Neuronal stem cell (in vitro differentiated cells): ENCODE data around the gene CLTB.
A peak's percentile ranks its signal among the peaks of the same experiment; 100 is the strongest.

Experiments
- DNase-seq: peaks from one replicate; pipeline ENCODE4 v3.0.0-alpha.2; 2013; ENCODE audit warnings: low spot score
- H2AFZ ChIP-seq: one replicate; pipeline ENCODE4 v1.6.1; 2013; ENCODE audit warnings: mild to moderate bottlenecking, low read length, inconsistent platforms
- H2AK5ac ChIP-seq: 2 replicates; pipeline ENCODE4 v1.6.1; 2013; ENCODE audit warnings: low read depth, mild to moderate bottlenecking, inconsistent platforms, low read length, moderate library complexity, mixed read lengths
- H2BK120ac ChIP-seq: 2 replicates; pipeline ENCODE4 v1.6.1; 2013; ENCODE audit warnings: low read depth, mild to moderate bottlenecking, inconsistent platforms, low read length, moderate library complexity, mixed read lengths
- H2BK12ac ChIP-seq: one replicate; pipeline ENCODE4 v1.6.1; 2013; ENCODE audit warnings: low read length, inconsistent platforms
- H2BK15ac ChIP-seq: 2 replicates; pipeline ENCODE4 v1.6.1; 2013; ENCODE audit warnings: mild to moderate bottlenecking, low read length, inconsistent platforms, mixed read lengths
- H2BK5ac ChIP-seq: one replicate; pipeline ENCODE4 v1.6.1; 2013; ENCODE audit warnings: inconsistent platforms, mild to moderate bottlenecking, low read length, moderate library complexity
- H3K14ac ChIP-seq: one replicate; pipeline ENCODE4 v1.6.1; 2013; ENCODE audit warnings: low read length, inconsistent platforms
- H3K18ac ChIP-seq: 2 replicates; pipeline ENCODE4 v1.6.1; 2013; ENCODE audit warnings: low read length, inconsistent platforms
- H3K23ac ChIP-seq: 2 replicates; pipeline ENCODE4 v1.6.1; 2013; ENCODE audit warnings: low read depth, mild to moderate bottlenecking, mixed read lengths, low read length, inconsistent platforms; ENCODE audit not compliant: poor library complexity
- H3K27ac ChIP-seq: replicated peaks from 3 replicates; pipeline ENCODE4 v1.5.1; 2013; ENCODE audit warnings: low read length, inconsistent platforms
- H3K27me3 ChIP-seq, 3 experiments: 2 replicates each; pipeline ENCODE4 v1.6.1; 2013; ENCODE audit warnings: low read length in 3 of 3, mild to moderate bottlenecking in 2 of 3, inconsistent platforms in 1 of 3, low read depth in 1 of 3, mixed read lengths in 1 of 3, moderate library complexity in 1 of 3; ENCODE audit not compliant: control insufficient read depth in 3 of 3, insufficient read depth in 3 of 3
- H3K36me3 ChIP-seq, 2 donors: replicated peaks in 1 of 2; 2 replicates each; pipeline ENCODE4 v1.6.1; 2013; ENCODE audit warnings: low read length in 2 of 2; ENCODE audit not compliant: control insufficient read depth in 2 of 2, insufficient read depth in 2 of 2
- H3K4ac ChIP-seq: 2 replicates; pipeline ENCODE4 v1.6.1; 2013; ENCODE audit warnings: inconsistent platforms, mild to moderate bottlenecking, low read length, moderate library complexity
- H3K4me1 ChIP-seq, 2 donors: 1 replicate in 1 of 2; 2 replicates in 1 of 2; pipeline ENCODE4 v1.6.1; 2013; ENCODE audit warnings: low read length in 2 of 2, low read depth in 1 of 2; ENCODE audit not compliant: control insufficient read depth in 2 of 2, insufficient read depth in 1 of 2
- H3K4me2 ChIP-seq: one replicate; pipeline ENCODE4 v1.6.1; 2013; ENCODE audit warnings: mild to moderate bottlenecking, low read length, inconsistent platforms; ENCODE audit not compliant: insufficient read depth, poor library complexity, severe bottlenecking
- H3K4me3 ChIP-seq, 2 donors: 2 replicates each; pipeline ENCODE4 v1.5.1; 2013; ENCODE audit warnings: low read length in 2 of 2, mild to moderate bottlenecking in 2 of 2, inconsistent platforms in 1 of 2, moderate library complexity in 1 of 2
- H3K79me1 ChIP-seq: one replicate; pipeline ENCODE4 v1.6.1; 2013; ENCODE audit warnings: low read depth, mild to moderate bottlenecking, inconsistent platforms, low read length, moderate library complexity
- H3K9ac ChIP-seq: one replicate; pipeline ENCODE4 v1.6.1; 2013; ENCODE audit warnings: mild to moderate bottlenecking, low read depth, low read length, inconsistent platforms; ENCODE audit not compliant: poor library complexity
- H3K9me3 ChIP-seq, 2 donors: replicated peaks in 1 of 2; 2 replicates each; pipeline versions ENCODE3 to v1.6.1; 2013; ENCODE audit warnings: low read length in 2 of 2, mild to moderate bottlenecking in 2 of 2, inconsistent platforms in 1 of 2, low read depth in 1 of 2, mixed read lengths in 1 of 2, moderate library complexity in 1 of 2; ENCODE audit not compliant: control insufficient read depth in 2 of 2, insufficient read depth in 1 of 2
- H4K8ac ChIP-seq: one replicate; pipeline ENCODE4 v1.6.1; 2013; ENCODE audit warnings: low read depth, mild to moderate bottlenecking, inconsistent platforms, low read length, moderate library complexity
- H4K91ac ChIP-seq: one replicate; pipeline ENCODE4 v1.6.1; 2013; ENCODE audit warnings: low read length, low read depth, mild to moderate bottlenecking, inconsistent platforms; ENCODE audit not compliant: poor library complexity
- WGBS, 2 donors: extraction: QIAGEN DNeasy Blood & Tissue Kit; methylation state at CpG; one replicate each; pipeline ENCODE4 v1.1.7; 2013; ENCODE audit warnings: missing lambda C conversion rate in 2 of 2, mixed read lengths in 1 of 2; ENCODE audit not compliant: insufficient read length in 2 of 2, insufficient replicate concordance in 1 of 2; ENCODE audit errors: extremely low coverage in 2 of 2; 5-methylcytosine and 5-hydroxymethylcytosine counted together

The CLTB gene

GRCh38 chr5:176396330-176396729 is 20.0 kb downstream of the CLTB start:
- H2BK120ac ChIP-seq, result no peak overlapping the region
- peaks cover 7 to 21% of the 10 kb centered on the region in 2 donors for H3K36me3 ChIP-seq
- no peak overlapping the region for H3K27ac ChIP-seq
- no peak overlapping the region for H3K18ac ChIP-seq
- H2AK5ac ChIP-seq, result no peak overlapping the region
- H3K27me3 ChIP-seq, result no peaks in the 10 kb centered on the region
- no peak overlapping the region for H2BK5ac ChIP-seq
- H3K9me3 ChIP-seq, result no peaks in the 10 kb centered on the region
- H3K14ac ChIP-seq, result no peak overlapping the region
- peaks cover 5% of the 10 kb centered on the region for H3K79me1 ChIP-seq
- no peak overlapping the region for H2AFZ ChIP-seq
- H2BK12ac ChIP-seq, result no peak overlapping the region
- H3K23ac ChIP-seq, result no peak overlapping the region
- no peak overlapping the region for H3K9ac ChIP-seq
- no peaks in the 10 kb centered on the region for H3K4me1 ChIP-seq
- no CpG with 5 or more reads among the region's 6 CpGs for WGBS, 2 donors
- H4K8ac ChIP-seq, result no peak overlapping the region
- no peak overlapping the region for H4K91ac ChIP-seq
- no peak for DNase-seq
- no peak overlapping the region for H3K4ac ChIP-seq
- H3K4me2 ChIP-seq, result no peak overlapping the region
- H3K4me3 ChIP-seq, result no peak overlapping the region
- no peak overlapping the region for H2BK15ac ChIP-seq

- Histone ChIP-seq H3K4me3 (no peak overlapping the region), H3K27ac (no peak overlapping the region), H2BK12ac (no peak overlapping the region), H3K79me1 (peaks cover 5% of the 10 kb centered on the region), H4K91ac (no peak overlapping the region), H3K27me3 (no peaks in the 10 kb centered on the region), H3K9me3 (no peaks in the 10 kb centered on the region), H3K18ac (no peak overlapping the region), H2BK120ac (no peak overlapping the region), H3K23ac (no peak overlapping the region), H2AFZ (no peak overlapping the region), H2BK15ac (no peak overlapping the region), H3K4me1 (no peaks in the 10 kb centered on the region), H3K9ac (peak overlapping the region; percentile 60), H2AK5ac (no peak overlapping the region), H3K36me3 (peaks cover 11 to 32% of the 10 kb centered on the region in 2 donors), H3K14ac (no peak overlapping the region), H4K8ac (peak overlapping the region; percentile 72), H3K4ac (no peak overlapping the region), H3K4me2 (no peak overlapping the region), H2BK5ac (no peak overlapping the region)
- WGBS, 2 donors, result no CpG with 5 or more reads among the region's 11 CpGs
- no peak for DNase-seq
These were observed 21.3 kb downstream of the CLTB start for GRCh38 chr5:176394881-176395675.

GRCh38 chr5:176394096-176394495 is 22.2 kb downstream of the CLTB start:
- Histone ChIP-seq H3K9me3 (no peaks in the 10 kb centered on the region), H3K27me3 (no peaks in the 10 kb centered on the region), H3K23ac (no peak overlapping the region), H3K14ac (no peak overlapping the region), H2BK120ac (no peak overlapping the region), H2AFZ (no peak overlapping the region), H2BK12ac (no peak overlapping the region), H4K8ac (no peak overlapping the region), H3K4me2 (no peak overlapping the region), H2AK5ac (no peak overlapping the region), H2BK15ac (no peak overlapping the region), H3K4me3 (no peak overlapping the region), H3K4me1 (peaks cover 0 to 4% of the 10 kb centered on the region in 2 donors), H3K36me3 (peaks cover 11 to 32% of the 10 kb centered on the region in 2 donors), H2BK5ac (no peak overlapping the region), H3K9ac (peak overlapping the region; percentile 66), H4K91ac (peak overlapping the region; percentile 59), H3K27ac (no peak overlapping the region), H3K79me1 (peaks cover 5% of the 10 kb centered on the region), H3K4ac (no peak overlapping the region), H3K18ac (no peak overlapping the region)
- DNase-seq, result no peak
- no CpG with 5 or more reads among the region's 9 CpGs for whole genome bisulfite sequencing, 2 donors

DNA sequence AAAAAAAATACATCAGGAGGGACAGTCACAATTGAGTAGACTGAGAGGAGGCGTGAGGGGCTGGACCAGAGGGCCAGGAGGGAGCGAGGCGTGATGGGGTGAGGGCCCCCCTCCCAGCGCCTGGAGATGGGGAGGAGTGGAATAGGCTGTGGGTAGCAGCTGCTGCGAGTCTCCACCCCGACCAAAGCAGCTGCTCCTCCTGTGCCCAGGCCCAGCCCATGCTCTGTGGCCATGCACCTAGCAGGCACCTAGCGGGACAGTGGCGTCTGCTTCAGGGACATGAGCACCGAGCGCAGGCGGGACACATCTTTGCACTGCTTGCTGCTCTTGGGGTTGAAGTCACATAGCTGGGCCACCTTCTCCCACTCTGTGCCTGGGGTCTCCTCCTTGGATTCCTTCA is 23.8 kb downstream of the CLTB start:
- Histone ChIP-seq H2BK15ac (no peak overlapping the region), H2AK5ac (no peak overlapping the region), H3K4ac (no peak overlapping the region), H2BK120ac (no peak overlapping the region), H3K27me3 (no peaks in the 10 kb centered on the region), H4K91ac (no peak overlapping the region), H3K9ac (no peak overlapping the region), H2BK12ac (no peak overlapping the region), H2BK5ac (no peak overlapping the region), H3K36me3 (peaks cover 11 to 32% of the 10 kb centered on the region in 2 donors), H2AFZ (no peak overlapping the region), H3K14ac (no peak overlapping the region), H3K79me1 (peaks cover 5% of the 10 kb centered on the region), H3K4me2 (no peak overlapping the region), H3K27ac (no peak overlapping the region), H3K18ac (no peak overlapping the region), H4K8ac (no peak overlapping the region), H3K9me3 (no peaks in the 10 kb centered on the region), H3K4me3 (no peak overlapping the region), H3K23ac (peak overlapping the region; percentile 48), H3K4me1 (peaks cover 1 to 4% of the 10 kb centered on the region in 2 donors)
- no peak for DNase-seq
- WGBS, 2 donors, result no CpG with 5 or more reads among the region's 11 CpGs
